CD4-positive, alpha-beta T cell treated with Interleukin-6 for 4 hours (primary cell): ENCODE data around the gene SYT17.
"Not testable (repeated sequence)": the region's sequence is repeated elsewhere in the genome, so short reads cannot be mapped to it uniquely, and the experiment has no call there.

Source experiments
- DNase-seq: peaks from one replicate; pipeline ENCODE4 v3.0.0-alpha.2; 2020; ENCODE audit warnings: mixed read lengths

SYT17 gene

GRCh38 chr16:19174478-19174877 lies 6.4 kb downstream of the SYT17 start:
- no peak for DNase-seq

- DNase-seq, result no peak
Measured at GRCh38 chr16:19175492-19176262, 7.6 kb downstream of the SYT17 start.

GRCh38 chr16:19177111-19177739 lies 9.2 kb downstream of the SYT17 start:
- DNase-seq, result no peak

- peak; percentile 18 for DNase-seq
Measured at GRCh38 chr16:19179546-19180490, 11.8 kb downstream of the SYT17 start.

GRCh38 chr16:19180741-19181140 lies 12.7 kb downstream of the SYT17 start:
- DNase-seq, result no peak

GRCh38 chr16:19182481-19182880 lies 14.4 kb downstream of the SYT17 start:
- no peak for DNase-seq

- no peak for DNase-seq
Measured at GRCh38 chr16:19183187-19183586, 15.1 kb downstream of the SYT17 start.

- no peak for DNase-seq
Measured at GRCh38 chr16:19184823-19185509, 16.9 kb downstream of the SYT17 start.

GRCh38 chr16:19185510-19185851 lies 17.4 kb downstream of the SYT17 start:
- DNase-seq, result no peak

- DNase-seq, result no peak
Measured at GRCh38 chr16:19186408-19186807, 18.4 kb downstream of the SYT17 start.

- not testable (repeated sequence) for DNase-seq
Measured at GRCh38 chr16:19187961-19188360, 19.9 kb downstream of the SYT17 start.

GRCh38 chr16:19188406-19188805 lies 20.4 kb downstream of the SYT17 start:
- DNase-seq, result no peak

GRCh38 chr16:19192865-19193264 lies 24.8 kb downstream of the SYT17 start:
- no peak for DNase-seq

- DNase-seq, result no peak
Measured at GRCh38 chr16:19196871-19197270, 28.8 kb downstream of the SYT17 start.

GRCh38 chr16:19203374-19203966 lies 35.4 kb downstream of the SYT17 start:
- no peak for DNase-seq

- DNase-seq, result no peak
Measured at GRCh38 chr16:19210280-19210924, 42.4 kb downstream of the SYT17 start.

- DNase-seq, result no peak
Measured at GRCh38 chr16:19210968-19211367, 42.9 kb downstream of the SYT17 start.

GRCh38 chr16:19212059-19212458 lies 44.0 kb downstream of the SYT17 start:
- DNase-seq, result no peak

GRCh38 chr16:19213885-19214284 lies 45.8 kb downstream of the SYT17 start:
- DNase-seq, result no peak

- no peak for DNase-seq
Measured at GRCh38 chr16:19215705-19216104, 47.7 kb downstream of the SYT17 start.

GRCh38 chr16:19218581-19218980 lies 50.5 kb downstream of the SYT17 start:
- no peak for DNase-seq

- no peak for DNase-seq
Measured at GRCh38 chr16:19219836-19220235, 51.8 kb downstream of the SYT17 start.
